Measurements from ENCODE around the gene PHACTR1. TPM values are rescaled to one million over a fixed set of nuclear protein-coding genes. Genes with fewer than 3 reads are reported as not detected.
"Not testable (repeated sequence)": the region's sequence is repeated elsewhere in the genome, so short reads cannot be mapped to it uniquely, and the experiment has no call there.

The PHACTR1 gene
- total RNA-seq, 2 experiments from 2014 or later = 1.3 to 2.3 TPM

DNA sequence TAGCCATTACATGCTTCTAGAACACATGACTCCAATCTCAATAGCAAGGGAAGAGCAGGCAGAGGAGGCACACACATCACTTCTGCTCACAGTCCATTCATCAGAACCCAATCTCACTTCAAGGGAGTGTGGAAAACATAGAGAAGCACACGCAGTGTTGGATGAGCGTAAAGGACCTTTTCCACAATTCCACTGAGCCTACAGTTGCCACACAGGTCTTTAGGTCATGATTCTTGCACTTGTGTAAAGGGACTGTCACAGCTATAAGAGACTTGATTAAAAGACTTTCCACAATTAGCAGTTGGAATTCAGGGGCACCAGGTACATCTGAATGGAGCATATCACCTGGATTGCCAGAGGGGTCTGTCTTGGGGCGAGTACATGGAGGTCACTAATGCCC, 525.6 kb downstream of the PHACTR1 start:
- no peaks in the 10 kb centered on the region for H3K9me3 ChIP-seq (ENCODE audit: control insufficient read depth in 1 of 2, insufficient read depth in 1 of 2, low read length in 2 of 2)
- Mint-ChIP-seq H3K4me1 (ENCODE audit: low read depth) (no peaks in the 10 kb centered on the region), H3K27me3 (no peaks in the 10 kb centered on the region), H3K27ac (no peak overlapping the region), H3K9me3 (peaks cover 5% of the 10 kb centered on the region), H3K36me3 (ENCODE audit: low read depth) (no peaks in the 10 kb centered on the region), H3K4me3 (no peak overlapping the region)
- intact Hi-C loops (cut with DNase I, micrococcal nuclease) = no loop called here
- TF ChIP-seq, protein P1, sequence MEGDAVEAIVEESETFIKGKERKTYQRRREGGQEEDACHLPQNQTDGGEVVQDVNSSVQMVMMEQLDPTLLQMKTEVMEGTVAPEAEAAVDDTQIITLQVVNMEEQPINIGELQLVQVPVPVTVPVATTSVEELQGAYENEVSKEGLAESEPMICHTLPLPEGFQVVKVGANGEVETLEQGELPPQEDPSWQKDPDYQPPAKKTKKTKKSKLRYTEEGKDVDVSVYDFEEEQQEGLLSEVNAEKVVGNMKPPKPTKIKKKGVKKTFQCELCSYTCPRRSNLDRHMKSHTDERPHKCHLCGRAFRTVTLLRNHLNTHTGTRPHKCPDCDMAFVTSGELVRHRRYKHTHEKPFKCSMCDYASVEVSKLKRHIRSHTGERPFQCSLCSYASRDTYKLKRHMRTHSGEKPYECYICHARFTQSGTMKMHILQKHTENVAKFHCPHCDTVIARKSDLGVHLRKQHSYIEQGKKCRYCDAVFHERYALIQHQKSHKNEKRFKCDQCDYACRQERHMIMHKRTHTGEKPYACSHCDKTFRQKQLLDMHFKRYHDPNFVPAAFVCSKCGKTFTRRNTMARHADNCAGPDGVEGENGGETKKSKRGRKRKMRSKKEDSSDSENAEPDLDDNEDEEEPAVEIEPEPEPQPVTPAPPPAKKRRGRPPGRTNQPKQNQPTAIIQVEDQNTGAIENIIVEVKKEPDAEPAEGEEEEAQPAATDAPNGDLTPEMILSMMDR (IDR thresholded peaks at IDR 0.05) = no peak
- ChIA-PET POLR2A (no interaction called here), CTCF (no interaction called here)
- no peak overlapping the region for H3K27ac ChIP-seq (ENCODE audit: low read depth in 1 of 2, low read length in 2 of 2)
- H3K4me1 ChIP-seq (ENCODE audit: insufficient read depth, low read length) = no peaks in the 10 kb centered on the region
- no peaks in the 10 kb centered on the region for H3K27me3 ChIP-seq (ENCODE audit: control insufficient read depth in 1 of 2, insufficient read depth in 2 of 2, low read length in 2 of 2)
- H3K4me3 ChIP-seq (ENCODE audit: low read length) = no peak overlapping the region
- no peak for DNase-seq
- ATAC-seq (ENCODE audit: poor library complexity) = no peak
- H3K36me3 ChIP-seq (ENCODE audit: insufficient read depth, low read length) = no peaks in the 10 kb centered on the region

DNA sequence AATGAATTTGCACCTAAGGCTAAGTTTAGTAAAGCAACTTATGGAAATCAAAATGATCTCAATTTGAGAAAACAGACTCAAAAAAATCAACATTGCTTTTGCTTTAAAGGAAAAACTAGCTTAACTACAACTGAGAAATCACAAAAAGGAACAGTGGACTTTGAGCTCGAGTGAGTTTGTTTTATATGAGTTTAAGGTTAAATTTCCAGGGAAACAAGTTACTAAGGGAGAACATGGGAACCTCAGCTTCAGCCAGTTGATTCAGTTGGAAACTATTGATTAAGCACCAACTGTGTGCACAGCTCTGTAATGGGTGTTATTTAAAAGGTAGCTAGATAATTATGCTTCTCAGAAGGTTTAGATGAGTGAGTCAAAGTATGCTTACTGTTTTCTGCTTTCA, 526.0 kb downstream of the PHACTR1 start:
- Histone ChIP-seq H3K4me1 (ENCODE audit: insufficient read depth, low read length) (no peaks in the 10 kb centered on the region), H3K9me3 (ENCODE audit: control insufficient read depth in 1 of 2, insufficient read depth in 1 of 2, low read length in 2 of 2) (no peaks in the 10 kb centered on the region), H3K27me3 (ENCODE audit: control insufficient read depth in 1 of 2, insufficient read depth in 2 of 2, low read length in 2 of 2) (no peaks in the 10 kb centered on the region), H3K4me3 (ENCODE audit: low read length) (no peak overlapping the region), H3K36me3 (ENCODE audit: insufficient read depth, low read length) (no peaks in the 10 kb centered on the region), H3K27ac (ENCODE audit: low read depth in 1 of 2, low read length in 2 of 2) (no peak overlapping the region)
- intact Hi-C loops (cut with DNase I, micrococcal nuclease) = no loop called here
- Mint-ChIP-seq H3K27ac (no peak overlapping the region), H3K9me3 (peaks cover 5% of the 10 kb centered on the region), H3K4me3 (no peak overlapping the region), H3K27me3 (no peaks in the 10 kb centered on the region), H3K4me1 (ENCODE audit: low read depth) (no peaks in the 10 kb centered on the region), H3K36me3 (ENCODE audit: low read depth) (no peaks in the 10 kb centered on the region)
- ChIA-PET CTCF (no interaction called here), POLR2A (no interaction called here)
- TF ChIP-seq, protein P1 (IDR thresholded peaks at IDR 0.05) = no peak
- ATAC-seq (ENCODE audit: poor library complexity) (no peak), DNase-seq (no peak)

DNA sequence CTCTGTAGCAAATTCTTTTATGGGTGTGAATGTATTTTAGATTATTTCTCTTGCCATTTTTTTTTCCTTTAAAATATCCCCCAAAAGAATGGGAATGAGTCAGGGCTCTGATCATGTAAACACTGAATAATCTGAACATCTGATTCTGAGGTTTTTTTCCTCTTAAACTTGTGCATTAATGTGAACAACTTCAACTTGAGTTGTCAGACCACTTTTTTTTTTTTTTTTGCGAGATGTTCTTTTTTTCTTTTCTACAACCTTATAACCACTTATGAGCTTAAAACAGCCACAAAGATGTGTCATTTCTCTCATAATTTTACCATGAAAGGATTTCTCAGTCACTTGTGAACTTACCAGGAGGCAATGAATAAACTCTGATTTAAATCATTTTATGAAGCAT, 526.5 kb downstream of the PHACTR1 start:
- intact Hi-C loops (cut with DNase I, micrococcal nuclease) = no loop called here
- no peak overlapping the region for H3K4me3 ChIP-seq (ENCODE audit: low read length)
- ATAC-seq (ENCODE audit: poor library complexity) (no peak), DNase-seq (no peak)
- CTCF ChIA-PET = no interaction called here
- POLR2A ChIA-PET = no interaction called here
- H3K4me1 Mint-ChIP-seq (ENCODE audit: low read depth) = no peaks in the 10 kb centered on the region
- no peaks in the 10 kb centered on the region for H3K36me3 Mint-ChIP-seq (ENCODE audit: low read depth)
- no peak overlapping the region for H3K27ac Mint-ChIP-seq
- TF ChIP-seq, protein P1 (IDR thresholded peaks at IDR 0.05) = no peak
- no peaks in the 10 kb centered on the region for H3K27me3 Mint-ChIP-seq
- no peaks in the 10 kb centered on the region for H3K36me3 ChIP-seq (ENCODE audit: insufficient read depth, low read length)
- H3K27ac ChIP-seq (ENCODE audit: low read depth in 1 of 2, low read length in 2 of 2) = no peak overlapping the region
- no peaks in the 10 kb centered on the region for H3K9me3 ChIP-seq (ENCODE audit: control insufficient read depth in 1 of 2, insufficient read depth in 1 of 2, low read length in 2 of 2)
- peaks cover 5% of the 10 kb centered on the region for H3K9me3 Mint-ChIP-seq
- no peak overlapping the region for H3K4me3 Mint-ChIP-seq
- no peaks in the 10 kb centered on the region for H3K4me1 ChIP-seq (ENCODE audit: insufficient read depth, low read length)
- H3K27me3 ChIP-seq (ENCODE audit: control insufficient read depth in 1 of 2, insufficient read depth in 2 of 2, low read length in 2 of 2) = no peaks in the 10 kb centered on the region

DNA sequence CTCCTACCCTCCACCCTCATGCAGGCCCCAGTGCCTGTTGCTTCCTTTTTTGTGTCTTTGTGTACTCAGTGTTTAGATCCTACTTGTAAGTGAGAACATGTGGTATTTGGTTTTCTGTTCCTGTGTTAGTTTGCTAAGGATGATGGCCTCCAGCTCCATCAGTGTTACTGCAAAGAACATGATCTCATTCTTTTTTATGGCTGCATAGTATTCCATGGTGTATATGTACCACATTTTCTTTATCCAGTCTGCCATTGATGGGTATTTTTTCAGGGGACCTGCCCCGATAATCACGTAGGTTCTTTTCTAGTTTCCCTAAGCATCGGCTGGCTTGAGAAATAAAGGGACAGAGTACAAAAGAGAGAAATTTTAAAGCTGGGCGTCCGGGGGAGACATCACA, 527.2 kb downstream of the PHACTR1 start:
- POLR2A ChIA-PET; H3K9me3 Mint-ChIP-seq; H3K27ac ChIP-seq (ENCODE audit: low read depth in 1 of 2, low read length in 2 of 2); intact Hi-C loops (cut with DNase I, micrococcal nuclease); H3K27me3 ChIP-seq (ENCODE audit: control insufficient read depth in 1 of 2, insufficient read depth in 2 of 2, low read length in 2 of 2); H3K4me3 Mint-ChIP-seq; H3K9me3 ChIP-seq (ENCODE audit: control insufficient read depth in 1 of 2, insufficient read depth in 1 of 2, low read length in 2 of 2); H3K36me3 Mint-ChIP-seq (ENCODE audit: low read depth); H3K27me3 Mint-ChIP-seq; H3K4me1 ChIP-seq (ENCODE audit: insufficient read depth, low read length); CTCF ChIA-PET; DNase-seq; ATAC-seq (ENCODE audit: poor library complexity); H3K4me3 ChIP-seq (ENCODE audit: low read length); H3K27ac Mint-ChIP-seq; H3K4me1 Mint-ChIP-seq (ENCODE audit: low read depth); H3K36me3 ChIP-seq (ENCODE audit: insufficient read depth, low read length): not testable (repeated sequence)

All from CD4-positive, alpha-beta T cell (primary cell).